ENCODE results near the gene NKD2.

The NKD2 gene

GRCh38 chr5:1031306-1031959 lies 22.8 kb downstream of the NKD2 start:
- DNase-seq (ENCODE audit: low spot score), result no peak

DNA sequence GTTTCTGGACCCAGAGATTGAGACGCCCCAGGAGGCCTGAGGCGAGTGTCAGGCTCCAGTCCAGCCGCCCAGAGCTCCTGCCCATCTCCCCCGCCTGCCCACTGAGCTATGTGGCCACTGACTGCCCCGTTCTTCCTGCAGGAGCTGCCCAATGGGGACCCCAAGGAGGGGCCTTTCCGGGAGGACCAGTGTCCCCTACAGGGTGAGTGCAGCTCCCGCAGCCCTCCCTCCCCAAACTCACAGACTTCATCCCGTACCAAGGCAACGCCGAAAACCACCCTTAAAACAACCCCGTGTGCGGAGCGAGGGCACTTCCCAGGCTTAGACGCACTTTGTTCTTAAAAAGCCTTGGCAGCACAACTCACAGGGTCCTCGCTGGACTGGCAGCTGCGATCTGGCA lies 23.4 kb downstream of the NKD2 start:
- DNase-seq (ENCODE audit: low spot score), result no peak

GRCh38 chr5:1032551-1033027 lies 24.0 kb downstream of the NKD2 start:
- DNase-seq (ENCODE audit: low spot score), result no peak

- DNase-seq (ENCODE audit: low spot score), result no peak
These were observed 24.6 kb downstream of the NKD2 start for GRCh38 chr5:1033178-1033577.

GRCh38 chr5:1033606-1034420 lies 25.2 kb downstream of the NKD2 start:
- no peak for DNase-seq (ENCODE audit: low spot score)

- DNase-seq (ENCODE audit: low spot score), result no peak
These were observed 25.9 kb downstream of the NKD2 start for GRCh38 chr5:1034421-1034905.

GRCh38 chr5:1034986-1035385 lies 26.4 kb downstream of the NKD2 start:
- no peak for DNase-seq (ENCODE audit: low spot score)

GRCh38 chr5:1035421-1036405 lies 27.1 kb downstream of the NKD2 start:
- no peak for DNase-seq (ENCODE audit: low spot score)

DNA sequence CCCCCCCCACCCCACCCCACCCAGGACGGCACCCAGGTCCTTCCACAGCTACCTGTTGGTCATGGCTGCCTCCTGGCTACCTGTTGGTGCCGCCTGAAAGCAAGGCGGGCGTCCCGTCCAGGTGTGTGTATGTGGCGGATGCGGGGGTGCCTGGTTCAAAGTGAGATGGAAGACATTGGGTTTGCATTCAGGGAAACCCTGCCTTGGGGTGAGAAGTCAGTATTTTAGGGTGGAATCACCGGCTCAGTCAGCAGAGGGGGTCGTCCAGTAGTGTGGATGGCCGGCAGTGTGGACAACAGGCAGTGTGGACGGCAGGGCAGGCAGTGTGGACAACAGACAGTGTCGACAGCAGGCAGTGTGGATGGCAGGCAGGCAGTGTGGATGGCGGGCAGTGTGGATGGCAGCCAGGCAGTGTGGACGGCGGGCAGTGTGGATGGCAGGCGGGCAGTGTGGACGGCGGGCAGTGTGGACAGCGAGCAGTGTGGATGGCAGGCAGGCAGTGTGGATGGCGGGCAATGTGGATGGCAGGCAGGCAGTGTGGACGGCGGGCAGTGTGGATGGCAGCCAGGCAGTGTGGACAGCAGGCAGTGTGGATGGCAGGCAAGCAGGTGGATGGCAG lies 28.0 kb downstream of the NKD2 start:
- no peak for DNase-seq (ENCODE audit: low spot score)

GRCh38 chr5:1037123-1037670 lies 28.6 kb downstream of the NKD2 start:
- no peak for DNase-seq (ENCODE audit: low spot score)

DNA sequence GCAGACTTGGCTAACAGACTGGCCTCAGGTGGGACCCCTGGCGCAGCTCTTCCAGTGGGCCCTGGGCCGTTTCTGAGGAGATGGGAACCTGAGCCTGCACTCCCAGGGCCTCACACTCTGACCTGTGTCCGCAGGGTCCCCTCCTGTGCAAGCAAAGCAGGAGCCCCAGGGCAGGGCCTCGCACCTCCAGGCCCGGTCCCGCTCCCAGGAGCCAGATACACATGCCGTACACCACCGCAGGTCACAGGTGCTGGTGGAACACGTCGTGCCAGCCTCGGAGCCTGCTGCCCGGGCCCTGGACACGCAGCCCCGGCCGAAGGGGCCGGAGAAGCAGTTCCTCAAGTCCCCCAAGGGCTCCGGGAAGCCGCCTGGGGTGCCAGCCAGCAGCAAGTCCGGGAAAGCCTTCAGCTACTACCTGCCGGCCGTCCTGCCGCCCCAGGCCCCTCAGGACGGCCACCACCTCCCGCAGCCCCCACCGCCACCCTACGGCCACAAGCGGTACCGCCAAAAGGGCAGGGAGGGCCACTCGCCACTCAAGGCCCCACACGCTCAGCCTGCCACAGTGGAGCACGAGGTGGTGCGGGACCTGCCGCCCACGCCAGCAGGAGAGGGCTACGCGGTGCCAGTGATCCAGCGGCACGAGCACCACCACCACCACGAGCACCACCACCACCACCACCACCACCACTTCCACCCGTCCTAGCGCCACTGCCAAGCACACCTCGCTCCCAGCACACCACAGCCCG lies 29.2 kb downstream of the NKD2 start:
- DNase-seq (ENCODE audit: low spot score), result no peak

- DNase-seq (ENCODE audit: low spot score), result no peak
These were observed 30.0 kb downstream of the NKD2 start for GRCh38 chr5:1038417-1039209.

GRCh38 chr5:1039210-1039548 lies 30.6 kb downstream of the NKD2 start:
- DNase-seq (ENCODE audit: low spot score), result no peak

DNA sequence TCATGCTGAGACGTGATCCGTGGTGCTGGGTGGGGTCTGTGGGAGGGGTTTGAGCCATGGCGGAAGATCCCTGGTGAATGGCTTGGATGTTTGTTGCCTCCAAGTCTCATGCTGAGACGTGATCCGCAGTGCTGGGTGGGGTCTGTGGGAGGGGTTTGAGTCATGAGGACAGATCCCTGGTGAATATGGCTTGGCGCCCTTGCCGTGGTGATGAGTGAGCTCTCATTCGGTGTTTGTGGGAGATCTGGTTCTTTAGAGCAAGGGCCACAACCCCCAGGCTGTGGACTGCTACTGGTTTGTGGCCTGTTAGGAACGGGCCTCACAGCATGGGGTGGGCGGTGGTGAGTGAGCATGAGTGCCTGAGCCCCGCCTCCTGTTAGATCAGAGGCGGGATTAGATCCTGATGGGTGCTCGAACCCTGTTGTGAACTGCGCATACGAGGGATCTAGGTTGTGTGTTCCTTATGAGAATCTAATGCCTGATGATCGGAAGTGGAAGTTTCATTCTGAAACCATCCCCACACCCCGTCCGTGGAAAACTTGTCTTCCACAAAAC lies 31.2 kb downstream of the NKD2 start:
- DNase-seq (ENCODE audit: low spot score), result no peak

DNA sequence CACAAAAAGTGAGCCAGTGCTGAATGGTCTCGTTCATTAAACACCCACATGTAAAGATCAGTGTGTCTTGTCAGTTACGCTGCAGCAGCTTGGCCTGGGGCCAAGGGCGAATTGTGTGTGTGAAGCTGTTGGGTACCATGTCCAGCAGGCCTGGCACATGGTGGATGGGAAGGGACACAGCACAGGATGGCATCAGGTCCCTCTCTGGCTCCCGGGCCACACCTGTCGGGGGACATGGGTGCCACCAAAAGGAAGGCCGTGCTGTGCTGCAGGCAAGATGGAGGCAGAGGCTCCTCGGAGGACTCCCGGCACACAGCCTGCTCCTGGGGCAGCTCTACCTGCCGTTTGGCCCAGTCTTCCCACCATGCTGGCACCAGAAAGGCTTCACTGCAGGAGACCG lies 32.0 kb downstream of the NKD2 start:
- no peak for DNase-seq (ENCODE audit: low spot score)

DNA sequence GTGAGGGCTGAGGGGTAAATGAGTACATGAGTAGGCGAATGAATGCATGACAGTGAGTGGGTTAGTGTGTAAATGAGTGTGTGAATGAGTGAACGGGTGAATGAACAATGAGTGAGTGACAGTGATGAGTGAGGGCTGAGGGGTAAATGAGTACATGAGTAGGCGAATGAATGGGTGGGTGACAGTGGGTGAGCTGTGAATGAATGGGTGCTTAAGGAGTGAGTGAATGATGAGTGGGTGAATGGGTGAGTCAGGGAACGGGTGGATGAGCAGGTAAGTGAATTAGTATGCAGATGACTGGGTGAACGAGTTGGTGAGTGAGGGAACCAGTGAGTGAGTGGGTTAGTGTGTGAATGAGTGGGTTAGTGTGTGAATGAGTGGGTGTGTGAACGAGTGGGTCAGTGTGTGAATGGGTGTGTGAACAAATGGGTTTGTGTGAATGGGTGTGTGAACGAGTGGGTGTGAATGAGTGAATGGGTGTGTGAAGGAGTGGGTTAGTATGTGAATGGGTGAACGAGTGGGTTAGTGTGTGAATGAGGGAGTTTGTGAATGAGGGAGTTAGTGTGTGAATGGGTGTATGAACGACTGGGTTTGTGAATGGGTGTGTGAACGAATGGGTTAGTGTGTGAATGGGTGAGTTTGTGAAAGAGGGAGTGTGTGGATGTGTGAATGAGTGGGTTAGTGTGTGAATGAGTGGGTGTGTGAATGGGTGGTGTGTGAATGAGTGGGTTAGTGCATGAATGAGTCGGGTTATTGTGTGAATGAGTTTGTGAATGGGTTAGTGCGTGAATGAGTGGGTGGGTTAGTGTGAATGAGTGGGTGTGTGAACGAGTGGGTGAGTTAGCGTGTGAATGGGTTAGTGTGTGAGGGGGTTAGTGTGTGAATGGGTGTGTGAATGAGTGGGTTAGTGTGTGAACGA lies 32.9 kb downstream of the NKD2 start:
- no peak for DNase-seq (ENCODE audit: low spot score)

DNA sequence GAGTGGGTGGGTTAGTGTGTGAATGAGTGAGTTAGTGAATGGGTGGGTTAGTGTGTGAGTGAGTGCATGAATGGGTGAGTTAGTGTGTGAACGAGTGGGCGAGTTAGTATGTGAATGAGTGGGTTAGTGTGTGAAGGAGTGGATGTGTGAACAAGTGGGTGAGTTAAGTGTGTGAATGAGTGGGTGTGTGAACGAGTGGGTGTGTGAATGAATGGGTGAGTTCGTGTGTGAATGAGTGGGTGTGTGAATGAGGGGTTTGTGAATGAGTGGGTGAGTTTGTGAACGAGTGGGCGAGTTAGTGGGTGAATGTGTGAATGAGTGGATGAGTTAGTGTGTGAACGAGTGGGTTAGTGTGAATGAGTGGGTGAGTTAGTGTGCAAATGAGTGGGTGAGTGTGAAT lies 34.0 kb downstream of the NKD2 start:
- no peak for DNase-seq (ENCODE audit: low spot score)

- DNase-seq (ENCODE audit: low spot score), result no peak
These were observed 34.7 kb downstream of the NKD2 start for GRCh38 chr5:1043327-1043726.

- DNase-seq (ENCODE audit: low spot score), result no peak
These were observed 35.5 kb downstream of the NKD2 start for GRCh38 chr5:1044117-1044516.

All from hematopoietic multipotent progenitor cell treated with erythropoietin and hydrocortisone succinate and interleukin-3 and kit ligand, for 15 days (in vitro differentiated cells).